HEK293T (cell line): ENCODE data around the gene SSTR4.

Experiments used
- BHLHE40 ChIP-seq: fragments of 450-650 bp; IDR thresholded peaks from 2 replicates; pipeline ENCODE4 v1.6.1; 2016; ENCODE audit warnings: mild to moderate bottlenecking, moderate library complexity, borderline replicate concordance
- FOXA1 ChIP-seq: fragments of 450-650 bp; IDR thresholded peaks from 2 replicates; pipeline ENCODE4 v1.6.1; 2016; ENCODE audit warnings: mild to moderate bottlenecking
- FOXK2 ChIP-seq: fragments of 450-650 bp; IDR thresholded peaks from 2 replicates; pipeline ENCODE4 v1.6.1; 2016; ENCODE audit warnings: mild to moderate bottlenecking
- FOXM1 ChIP-seq: fragments of 450-650 bp; IDR thresholded peaks from 2 replicates; pipeline ENCODE4 v1.6.1; 2017; ENCODE audit warnings: mild to moderate bottlenecking, borderline replicate concordance
- HDGF ChIP-seq: fragments of 450-650 bp; IDR thresholded peaks from 2 replicates; pipeline ENCODE4 v1.6.1; 2017; ENCODE audit warnings: antibody characterized with exemption, borderline replicate concordance
- LEF1 ChIP-seq: fragments of 450-650 bp; IDR thresholded peaks from 2 replicates; pipeline ENCODE4 v1.6.1; 2017; ENCODE audit warnings: mild to moderate bottlenecking, borderline replicate concordance
- NFRKB ChIP-seq: fragments of 450-650 bp; IDR thresholded peaks from 2 replicates; pipeline ENCODE4 v1.6.1; 2016; ENCODE audit warnings: mild to moderate bottlenecking, moderate library complexity
- SP1 ChIP-seq: fragments of 450-650 bp; IDR thresholded peaks from 2 replicates; pipeline ENCODE4 v1.6.1; 2017
- SUZ12 ChIP-seq: fragments of 450-650 bp; IDR thresholded peaks from 2 replicates; pipeline ENCODE4 v1.6.1; 2016; ENCODE audit warnings: mild to moderate bottlenecking
- TARDBP ChIP-seq: fragments of 450-650 bp; IDR thresholded peaks from 2 replicates; pipeline ENCODE4 v1.6.1; 2016
- ZNF384 ChIP-seq: fragments of 450-650 bp; IDR thresholded peaks from 2 replicates; pipeline ENCODE4 v1.6.1; 2016

DNA sequence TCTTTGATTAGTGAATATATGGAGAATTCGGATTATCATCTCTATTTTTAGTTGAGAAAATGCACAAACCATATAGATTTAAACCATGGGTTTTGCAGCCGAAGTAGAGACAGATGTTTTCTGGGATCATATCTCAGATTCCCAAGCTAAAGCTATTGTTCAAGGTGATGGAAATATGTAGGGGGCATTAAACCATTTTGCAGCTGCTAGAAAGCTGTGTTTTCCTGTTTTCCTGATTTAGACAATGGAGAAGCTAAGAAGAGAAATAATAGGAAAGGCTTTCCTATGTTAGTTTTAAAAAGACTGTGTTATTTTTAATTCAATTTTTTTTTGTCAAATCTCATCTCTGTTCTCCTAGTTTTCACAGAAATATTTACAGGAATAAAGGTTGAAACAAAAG lies 44.8 kb downstream of the SSTR4 start:
- no peak for TF ChIP-seq FOXA1
- TF ChIP-seq HDGF = no peak
- no peak for TF ChIP-seq NFRKB
- no peak for TF ChIP-seq SP1
- no peak for TF ChIP-seq LEF1
- no peak for TF ChIP-seq FOXM1
- TF ChIP-seq TARDBP = no peak
- no peak for TF ChIP-seq BHLHE40
- TF ChIP-seq FOXK2 = no peak
- no peak for TF ChIP-seq SUZ12
- no peak for TF ChIP-seq ZNF384
